Measurements from ENCODE around the gene GAMT. TPM values are rescaled to one million over a fixed set of nuclear protein-coding genes. Genes with fewer than 3 reads are reported as not detected.

The GAMT gene
- total and polyA plus RNA-seq, 2 experiments from 2014 or later = 21.5 to 36.9 TPM

GRCh38 chr19:1423436-1424191, 22.3 kb upstream of the GAMT start:
- Histone ChIP-seq H3K4me3 (no peak overlapping the region), H3K27me3 (ENCODE audit: insufficient read depth) (no peaks in the 10 kb centered on the region), H3K79me2 (replicated peaks; ENCODE audit: insufficient read depth) (peaks cover 79% of the 10 kb centered on the region), H3F3A (replicated peaks; ENCODE audit: low read depth) (peaks cover 53% of the 10 kb centered on the region), H3K36me3 (ENCODE audit: insufficient read depth) (peaks cover 52% of the 10 kb centered on the region), H4K20me1 (replicated peaks; ENCODE audit: insufficient read depth) (peaks cover 50% of the 10 kb centered on the region), H2AFZ (no peak overlapping the region), H3K9me2 (ENCODE audit: insufficient read depth) (no peaks in the 10 kb centered on the region), H3K4me2 (no peak overlapping the region), H3K27ac (ENCODE audit: low read depth) (no peak overlapping the region), H3K4me1 (ENCODE audit: insufficient read depth) (no peaks in the 10 kb centered on the region; the same call in 1 of the 2 replicates)
- Mint-ChIP-seq H3K36me3 (ENCODE audit: low read depth) (peaks cover 82% of the 10 kb centered on the region), H3K9me3 (no peaks in the 10 kb centered on the region), H3K27ac (peak overlapping the region; percentile 73; the same call in 1 of the 2 replicates), H3K27me3 (ENCODE audit: insufficient read depth, low read depth, poor library complexity) (peaks cover 4% of the 10 kb centered on the region), H3K4me3 (no peak overlapping the region), H3K4me1 (peaks cover 25% of the 10 kb centered on the region)
- DNase-seq (ENCODE audit: low spot score) = no peak
- 0 out of 3 replicates have a peak, but pooled peaks have one; percentile 10 for ATAC-seq
- TF ChIP-seq CREB1 (CRISPR knock-in tag; IDR thresholded peaks at IDR 0.05; ENCODE audit: low read depth) = no peak
- TF ChIP-seq ETS1 (IDR thresholded peaks at IDR 0.05) = no peak
- TF ChIP-seq NANOG (IDR thresholded peaks at IDR 0.05; ENCODE audit: borderline replicate concordance) = no peak
- no peak for TF ChIP-seq EZH2 (IDR thresholded peaks at IDR 0.05; ENCODE audit: low read depth, unreplicated experiment)
- TF ChIP-seq ZNF462 (CRISPR knock-in tag; IDR thresholded peaks at IDR 0.05) = no peak
- TF ChIP-seq ZNF331 (CRISPR knock-in tag; IDR thresholded peaks at IDR 0.05; ENCODE audit: low read depth) = no peak
- TF ChIP-seq CTCF (conservative IDR thresholded peaks at IDR 0.05; ENCODE audit: low read depth in 2 of 2) = no peak
- TF ChIP-seq REST (IDR thresholded peaks at IDR 0.05; ENCODE audit: unreplicated experiment) = no peak
- no peak for TF ChIP-seq JUNB (IDR thresholded peaks at IDR 0.05; ENCODE audit: unreplicated experiment)
- TF ChIP-seq EZH2phosphoT487 (IDR thresholded peaks at IDR 0.05; ENCODE audit: unreplicated experiment) = no peak
- TF ChIP-seq STAT1 (IDR thresholded peaks at IDR 0.05; ENCODE audit: unreplicated experiment) = no peak

Measured in GM23338 (cell line).